H9 (cell line): Measurements from ENCODE around the gene KPNA1. TPM values are rescaled to one million over a fixed set of nuclear protein-coding genes. Genes with fewer than 3 reads are reported as not detected.
A peak's percentile ranks its signal among the peaks of the same experiment; 100 is the strongest.

Experiments
- DNase-seq: peaks from one replicate; pipeline ENCODE4 v3.0.0-alpha.2; 2017
- H2AFZ ChIP-seq: one replicate; pipeline ENCODE4 v1.6.1; 2013; ENCODE audit warnings: mild to moderate bottlenecking, low read length, control low read depth, moderate library complexity
- H2AK5ac ChIP-seq: 2 replicates; pipeline ENCODE4 v1.6.1; 2013; ENCODE audit warnings: low read length, control low read depth, mixed read lengths; ENCODE audit not compliant: insufficient read length
- H2BK120ac ChIP-seq: one replicate; pipeline ENCODE4 v1.6.1; 2013; ENCODE audit warnings: low read depth, mild to moderate bottlenecking, low read length, control low read depth, inconsistent platforms; ENCODE audit not compliant: poor library complexity, severe bottlenecking
- H2BK12ac ChIP-seq: 2 replicates; pipeline ENCODE4 v1.6.1; 2013; ENCODE audit warnings: low read length, control low read depth, mixed read lengths, low read depth; ENCODE audit not compliant: insufficient read length
- H2BK15ac ChIP-seq: 2 replicates; pipeline ENCODE4 v1.6.1; 2013; ENCODE audit warnings: low read depth, low read length, control low read depth
- H2BK20ac ChIP-seq: one replicate; pipeline ENCODE4 v1.6.1; 2013; ENCODE audit warnings: low read depth, mild to moderate bottlenecking, low read length, control low read depth, inconsistent platforms; ENCODE audit not compliant: poor library complexity, severe bottlenecking
- H2BK5ac ChIP-seq: 2 replicates; pipeline ENCODE4 v1.6.1; 2013; ENCODE audit warnings: low read length, control low read depth, mixed read lengths; ENCODE audit not compliant: insufficient read length
- H3K14ac ChIP-seq: 2 replicates; pipeline ENCODE4 v1.6.1; 2013; ENCODE audit warnings: low read length, control low read depth; ENCODE audit not compliant: insufficient read depth
- H3K18ac ChIP-seq: 2 replicates; pipeline ENCODE4 v1.6.1; 2013; ENCODE audit warnings: low read depth, mild to moderate bottlenecking, mixed read lengths, low read length, control low read depth; ENCODE audit not compliant: insufficient read length
- H3K23ac ChIP-seq: 2 replicates; pipeline ENCODE4 v1.6.1; 2013; ENCODE audit warnings: low read length, control low read depth, mixed read lengths, low read depth; ENCODE audit not compliant: insufficient read length
- H3K23me2 ChIP-seq: 2 replicates; pipeline ENCODE4 v1.6.1; 2013; ENCODE audit warnings: low read depth, mild to moderate bottlenecking, mixed read lengths, low read length, control low read depth; ENCODE audit not compliant: insufficient read length, poor library complexity, severe bottlenecking
- H3K27ac ChIP-seq: 2 replicates; pipeline ENCODE4 v1.5.1; 2013; ENCODE audit warnings: low read length, control low read depth, mixed read lengths, low read depth; ENCODE audit not compliant: insufficient read length
- H3K27me3 ChIP-seq: 2 replicates; pipeline ENCODE4 v1.6.1; 2013; ENCODE audit warnings: low read length, control low read depth, inconsistent platforms; ENCODE audit not compliant: insufficient read depth
- H3K4ac ChIP-seq: 2 replicates; pipeline ENCODE4 v1.6.1; 2013; ENCODE audit warnings: low read depth, mild to moderate bottlenecking, control low read depth, inconsistent platforms, low read length, moderate library complexity
- H3K4me1 ChIP-seq: 2 replicates; pipeline ENCODE4 v1.6.1; 2013; ENCODE audit warnings: low read length, control low read depth, inconsistent platforms; ENCODE audit not compliant: insufficient read depth
- H3K4me2 ChIP-seq: 2 replicates; pipeline ENCODE4 v1.6.1; 2013; ENCODE audit warnings: low read length, control low read depth, mixed read lengths; ENCODE audit not compliant: insufficient read length, insufficient read depth
- H3K56ac ChIP-seq: 2 replicates; pipeline ENCODE4 v1.6.1; 2013; ENCODE audit warnings: low read depth, mild to moderate bottlenecking, mixed read lengths, low read length, control low read depth; ENCODE audit not compliant: insufficient read length
- H3K79me1 ChIP-seq: 2 replicates; pipeline ENCODE4 v1.6.1; 2013; ENCODE audit warnings: low read depth, mild to moderate bottlenecking, moderate library complexity, low read length, control low read depth, inconsistent platforms; ENCODE audit not compliant: insufficient read depth, poor library complexity, severe bottlenecking
- H3K79me2 ChIP-seq: 2 replicates; pipeline ENCODE4 v1.6.1; 2013; ENCODE audit warnings: low read length, control low read depth, inconsistent platforms; ENCODE audit not compliant: insufficient read depth
- H3K9ac ChIP-seq: 2 replicates; pipeline ENCODE4 v1.6.1; 2013; ENCODE audit warnings: low read length, control low read depth, mixed read lengths; ENCODE audit not compliant: insufficient read length; ENCODE audit errors: extremely low read depth
- H3K9me3 ChIP-seq: one replicate; pipeline ENCODE4 v1.6.1; 2013; ENCODE audit warnings: low read depth, low read length, inconsistent platforms; ENCODE audit not compliant: control insufficient read depth
- H3T11ph ChIP-seq: one replicate; pipeline ENCODE4 v1.6.1; 2013; ENCODE audit warnings: mild to moderate bottlenecking, low read length, control low read depth, inconsistent platforms
- H4K20me1 ChIP-seq: one replicate; pipeline ENCODE4 v1.6.1; 2013; ENCODE audit not compliant: control insufficient read depth, insufficient read length, insufficient read depth
- H4K5ac ChIP-seq: 2 replicates; pipeline ENCODE4 v1.6.1; 2013; ENCODE audit warnings: low read depth, mild to moderate bottlenecking, mixed read lengths, low read length, control low read depth; ENCODE audit not compliant: insufficient read length
- H4K8ac ChIP-seq: replicated peaks from 2 replicates; pipeline ENCODE4 v1.6.1; 2013; ENCODE audit warnings: low read length, control low read depth, mixed read lengths, low read depth; ENCODE audit not compliant: insufficient read length
- H4K91ac ChIP-seq: 2 replicates; pipeline ENCODE4 v1.6.1; 2013; ENCODE audit warnings: low read depth, mild to moderate bottlenecking, moderate library complexity, mixed read lengths, low read length, control low read depth; ENCODE audit not compliant: insufficient read length
- H3K27ac Mint-ChIP-seq, 3 experiments: 2 replicates in 2 of 3; 3 replicates in 1 of 3; pipeline ENCODE4 v1.8.0; 2020 to 2021; ENCODE audit warnings: mixed read lengths in 3 of 3, mild to moderate bottlenecking in 1 of 3, moderate library complexity in 1 of 3
- H3K27me3 Mint-ChIP-seq: 2 replicates; pipeline ENCODE4 v1.8.0; 2021; ENCODE audit warnings: low read depth, mild to moderate bottlenecking, moderate library complexity, mixed read lengths
- H3K36me3 Mint-ChIP-seq, 3 experiments: 2 replicates in 2 of 3; 3 replicates in 1 of 3; pipeline ENCODE4 v1.8.0; 2020 to 2021; ENCODE audit warnings: low read depth in 3 of 3, mixed read lengths in 3 of 3; ENCODE audit not compliant: insufficient read depth in 1 of 3
- H3K4me1 Mint-ChIP-seq, 2 experiments: 2 replicates each; pipeline ENCODE4 v1.8.0; 2020; ENCODE audit warnings: mixed read lengths in 2 of 2
- H3K4me3 Mint-ChIP-seq, 2 experiments: 2 replicates in 1 of 2; 3 replicates in 1 of 2; pipeline ENCODE4 v1.8.0; 2020 to 2021; ENCODE audit warnings: mild to moderate bottlenecking in 2 of 2, mixed read lengths in 2 of 2, moderate library complexity in 1 of 2
- H3K9me3 Mint-ChIP-seq, 2 experiments: 2 replicates in 1 of 2; 3 replicates in 1 of 2; pipeline ENCODE4 v1.8.0; 2020; ENCODE audit warnings: mild to moderate bottlenecking in 2 of 2, mixed read lengths in 2 of 2, moderate library complexity in 1 of 2
- CTCF ChIP-seq: fragments of 200-600 bp; sonication (generic); conservative IDR thresholded peaks from 3 replicates; pipeline ENCODE4 v1.8.0; 2021; ENCODE audit warnings: antibody characterized with exemption, mild to moderate bottlenecking
- WGBS: extraction: QIAGEN DNeasy Blood & Tissue Kit; methylation state at CpG from one replicate; pipeline ENCODE4 v1.1.7; 2013; ENCODE audit warnings: missing lambda C conversion rate, low lambda C conversion rate, mixed read lengths; ENCODE audit not compliant: insufficient read length; ENCODE audit errors: extremely low coverage; 5-methylcytosine and 5-hydroxymethylcytosine counted together
- total RNA-seq: library from RNA; stranded (reverse); gene quantifications from 2 replicates; pipeline ENCODE4 v1.2.1, GENCODE V29; 2021

Gene KPNA1
- total RNA-seq, 1 experiment from 2014 or later = 71.7 TPM

- Histone ChIP-seq H3K27me3 (no peaks in the 10 kb centered on the region), H3K56ac (no peak within 1 kb of the TSS), H3K23ac (no peak within 1 kb of the TSS), H2AFZ (peak within 1 kb of the TSS; percentile 25), H2BK20ac (no peak within 1 kb of the TSS), H2BK12ac (no peak within 1 kb of the TSS), H3K18ac (peak within 1 kb of the TSS; percentile 65), H3K14ac (peak within 1 kb of the TSS; percentile 95), H3K23me2 (no peaks in the 10 kb centered on the region), H3K4me2 (peak within 1 kb of the TSS; percentile 58), H3K4ac (no peak within 1 kb of the TSS), H3K4me1 (peaks cover 6% of the 10 kb centered on the region), H3K9ac (peak within 1 kb of the TSS; percentile 50), H3K79me2 (no peaks in the 10 kb centered on the region), H3T11ph (no peak within 1 kb of the TSS), H2BK5ac (no peak within 1 kb of the TSS), H2BK120ac (no peak within 1 kb of the TSS), H3K27ac (no peak within 1 kb of the TSS), H4K5ac (no peak within 1 kb of the TSS), H4K20me1 (no peaks in the 10 kb centered on the region), H2AK5ac (no peak within 1 kb of the TSS), H2BK15ac (no peak within 1 kb of the TSS), H4K8ac (no peak within 1 kb of the TSS), H4K91ac (no peak within 1 kb of the TSS), H3K9me3 (no peaks in the 10 kb centered on the region), H3K79me1 (no peaks in the 10 kb centered on the region)
- peaks cover 3% of the 10 kb centered on the region; the same call in 1 of the 2 replicates for H3K27me3 Mint-ChIP-seq
- peaks cover 20 to 28% of the 10 kb centered on the region in 2 experiments for H3K4me1 Mint-ChIP-seq
- no peaks in the 10 kb centered on the region; a peak in 1 of 7 replicates for H3K36me3 Mint-ChIP-seq
- H3K4me3 Mint-ChIP-seq = peak within 1 kb of the TSS; percentile 71 to 81
- peak; percentile 69 for DNase-seq
- no peak for TF ChIP-seq CTCF
- H3K9me3 Mint-ChIP-seq = no peaks in the 10 kb centered on the region
- H3K27ac Mint-ChIP-seq = peak within 1 kb of the TSS in 1 of 3 experiments; percentile 54; a peak in 1 of 7 replicates
- WGBS = no CpG with 5 or more reads among the region's 56 CpGs
These were observed 49.6 kb upstream of the KPNA1 start, which contains the start of the genes DTX3L and PARP9 for GRCh38 chr3:122564155-122564912. Gene DTX3L (plus strand): TSS chr3:122564338. CDS start chr3:122564427, 89 bp downstream. Gene PARP9 (minus strand): TSS chr3:122564300. CDS start chr3:122559620, 4,680 bp downstream.
